Thoracic aorta (tissue), 2 donors: ENCODE measurements around the gene KPTN. TPM values are rescaled to one million over a fixed set of nuclear protein-coding genes. Genes with fewer than 3 reads are reported as not detected.
"Not testable (repeated sequence)": the region's sequence is repeated elsewhere in the genome, so short reads cannot be mapped to it uniquely, and the experiment has no call there.

Experiments used
- ATAC-seq: fragments of 150-250 bp; one replicate; pipeline ENCODE4 v1.8.0; 2017; ENCODE audit warnings: low read depth; ENCODE audit not compliant: insufficient number of reproducible peaks, low FRiP score
- DNase-seq: peaks from one replicate; pipeline ENCODE4 v3.0.0-alpha.2; 2020; ENCODE audit warnings: low spot score
- H3K27ac ChIP-seq, 2 donors: fragments of 200-600 bp; sonication (generic); 1 replicate in 1 of 2; 2 replicates in 1 of 2; pipeline ENCODE4 v1.5.1; 2016; ENCODE audit warnings: mild to moderate bottlenecking in 2 of 2, moderate library complexity in 2 of 2
- H3K27me3 ChIP-seq: fragments of 200-600 bp; sonication (generic); replicated peaks from 2 replicates; pipeline ENCODE4 v1.6.0; 2016; ENCODE audit warnings: mild to moderate bottlenecking; ENCODE audit not compliant: insufficient read depth
- H3K36me3 ChIP-seq: fragments of 200-600 bp; sonication (generic); one replicate; pipeline ENCODE4 v1.5.1; 2016
- H3K4me1 ChIP-seq, 2 donors: fragments of 200-600 bp; sonication (generic); 1 replicate in 1 of 2; 2 replicates in 1 of 2; pipeline versions ENCODE4 v1.5.1 to v1.6.0; 2016; ENCODE audit warnings: low read depth in 2 of 2, mild to moderate bottlenecking in 1 of 2; ENCODE audit not compliant: control insufficient read depth in 1 of 2
- H3K4me3 ChIP-seq: fragments of 200-600 bp; sonication (generic); 2 replicates; pipeline ENCODE4 v1.5.1; 2016; ENCODE audit warnings: mild to moderate bottlenecking
- H3K9me3 ChIP-seq: fragments of 200-600 bp; sonication (generic); 2 replicates; pipeline ENCODE4 v1.5.1; 2016
- total RNA-seq, 2 donors: library from RNA; depleted of rRNA; stranded (reverse); fragments of >200 nt; gene quantifications; one replicate each; pipeline versions ENCODE4 v1.1.0 to v1.2.3, GENCODE V29; 2016
- TF ChIP-seq, protein P1 (sequence below): fragments of 200-600 bp; sonication (generic); IDR thresholded peaks from one replicate; pipeline ENCODE4 v1.5.1; 2019; ENCODE audit warnings: antibody characterized with exemption

The KPTN gene
- total RNA-seq, 2 donors from 2014 or later = 0.95 to 1.2 TPM

DNA sequence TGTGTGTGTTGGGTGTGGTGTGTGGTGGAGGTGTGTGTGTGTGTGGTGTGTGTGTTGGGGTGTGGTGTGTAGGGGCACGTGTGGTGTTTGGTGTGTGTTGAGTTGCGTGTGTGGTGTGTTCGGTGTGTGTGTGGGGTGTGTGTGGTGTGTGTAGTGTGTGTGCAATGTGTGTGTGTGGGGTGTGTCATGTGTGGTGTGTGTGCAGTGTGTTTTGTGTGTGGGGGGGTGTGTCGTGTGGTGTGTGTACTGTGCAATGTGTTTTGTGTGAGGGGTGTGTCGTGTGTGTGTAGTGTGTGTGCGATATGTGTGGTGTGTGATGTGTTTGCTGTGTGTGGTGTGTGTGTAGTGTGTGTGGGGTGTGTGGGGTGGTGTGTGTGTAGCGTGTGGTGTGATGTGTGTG lies 6.0 kb upstream of the KPTN start:
- Histone ChIP-seq H3K27ac (no peak overlapping the region), H3K4me3 (no peak overlapping the region), H3K4me1 (peaks cover 0 to 2% of the 10 kb centered on the region in 2 donors), H3K36me3 (peaks cover 37% of the 10 kb centered on the region), H3K27me3 (no peaks in the 10 kb centered on the region), H3K9me3 (no peaks in the 10 kb centered on the region)
- ATAC-seq (no peak), DNase-seq (no peak)
- TF ChIP-seq, protein P1, sequence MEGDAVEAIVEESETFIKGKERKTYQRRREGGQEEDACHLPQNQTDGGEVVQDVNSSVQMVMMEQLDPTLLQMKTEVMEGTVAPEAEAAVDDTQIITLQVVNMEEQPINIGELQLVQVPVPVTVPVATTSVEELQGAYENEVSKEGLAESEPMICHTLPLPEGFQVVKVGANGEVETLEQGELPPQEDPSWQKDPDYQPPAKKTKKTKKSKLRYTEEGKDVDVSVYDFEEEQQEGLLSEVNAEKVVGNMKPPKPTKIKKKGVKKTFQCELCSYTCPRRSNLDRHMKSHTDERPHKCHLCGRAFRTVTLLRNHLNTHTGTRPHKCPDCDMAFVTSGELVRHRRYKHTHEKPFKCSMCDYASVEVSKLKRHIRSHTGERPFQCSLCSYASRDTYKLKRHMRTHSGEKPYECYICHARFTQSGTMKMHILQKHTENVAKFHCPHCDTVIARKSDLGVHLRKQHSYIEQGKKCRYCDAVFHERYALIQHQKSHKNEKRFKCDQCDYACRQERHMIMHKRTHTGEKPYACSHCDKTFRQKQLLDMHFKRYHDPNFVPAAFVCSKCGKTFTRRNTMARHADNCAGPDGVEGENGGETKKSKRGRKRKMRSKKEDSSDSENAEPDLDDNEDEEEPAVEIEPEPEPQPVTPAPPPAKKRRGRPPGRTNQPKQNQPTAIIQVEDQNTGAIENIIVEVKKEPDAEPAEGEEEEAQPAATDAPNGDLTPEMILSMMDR = no peak

DNA sequence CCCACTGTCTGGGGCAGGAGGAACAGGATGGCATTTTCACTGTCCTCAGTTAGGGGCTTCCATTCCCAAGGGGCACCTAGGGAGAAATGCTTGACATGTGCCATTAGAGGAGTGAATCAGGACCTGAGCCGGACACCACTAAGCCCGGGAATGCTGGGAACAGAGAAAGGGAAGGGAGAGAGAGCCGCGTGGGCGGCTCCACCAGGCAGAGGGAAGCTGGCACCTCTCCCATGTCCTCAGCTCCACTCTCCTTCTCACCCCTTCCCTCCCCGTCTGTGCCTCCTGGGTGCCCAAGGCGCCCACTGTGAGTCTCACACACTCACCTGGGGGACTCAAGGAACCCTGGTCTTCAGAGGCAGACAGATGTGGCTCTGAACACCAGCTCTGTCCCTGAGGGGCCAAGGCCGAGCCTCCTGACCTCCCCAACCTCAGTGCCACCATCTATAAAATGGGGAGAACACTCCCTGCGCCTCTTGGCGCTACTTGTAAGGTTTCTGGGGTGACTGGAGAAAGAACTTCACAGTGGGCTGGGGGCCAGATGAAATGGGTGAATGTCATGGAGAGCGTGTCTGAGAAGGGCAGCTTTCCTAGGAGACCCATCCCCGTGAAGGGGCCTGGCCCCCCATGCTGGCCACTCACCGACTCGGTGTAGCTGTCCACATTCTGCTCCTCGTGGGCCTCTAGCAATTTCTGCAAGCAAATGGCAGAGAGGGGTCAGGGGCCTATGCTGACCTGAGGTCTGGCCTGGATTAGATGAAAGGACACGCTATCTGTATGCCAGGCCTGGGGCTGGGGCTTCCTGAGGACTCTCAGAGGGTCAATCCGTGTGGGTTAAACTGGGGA lies 5.3 kb upstream of the KPTN start:
- H3K27me3 ChIP-seq = no peaks in the 10 kb centered on the region
- no peak overlapping the region for H3K27ac ChIP-seq
- H3K4me1 ChIP-seq = peaks cover 0 to 9% of the 10 kb centered on the region in 2 donors
- H3K9me3 ChIP-seq = no peaks in the 10 kb centered on the region
- DNase-seq (no peak), ATAC-seq (no peak)
- H3K4me3 ChIP-seq = no peak overlapping the region
- peaks cover 37% of the 10 kb centered on the region for H3K36me3 ChIP-seq
- TF ChIP-seq, protein P1 = no peak

DNA sequence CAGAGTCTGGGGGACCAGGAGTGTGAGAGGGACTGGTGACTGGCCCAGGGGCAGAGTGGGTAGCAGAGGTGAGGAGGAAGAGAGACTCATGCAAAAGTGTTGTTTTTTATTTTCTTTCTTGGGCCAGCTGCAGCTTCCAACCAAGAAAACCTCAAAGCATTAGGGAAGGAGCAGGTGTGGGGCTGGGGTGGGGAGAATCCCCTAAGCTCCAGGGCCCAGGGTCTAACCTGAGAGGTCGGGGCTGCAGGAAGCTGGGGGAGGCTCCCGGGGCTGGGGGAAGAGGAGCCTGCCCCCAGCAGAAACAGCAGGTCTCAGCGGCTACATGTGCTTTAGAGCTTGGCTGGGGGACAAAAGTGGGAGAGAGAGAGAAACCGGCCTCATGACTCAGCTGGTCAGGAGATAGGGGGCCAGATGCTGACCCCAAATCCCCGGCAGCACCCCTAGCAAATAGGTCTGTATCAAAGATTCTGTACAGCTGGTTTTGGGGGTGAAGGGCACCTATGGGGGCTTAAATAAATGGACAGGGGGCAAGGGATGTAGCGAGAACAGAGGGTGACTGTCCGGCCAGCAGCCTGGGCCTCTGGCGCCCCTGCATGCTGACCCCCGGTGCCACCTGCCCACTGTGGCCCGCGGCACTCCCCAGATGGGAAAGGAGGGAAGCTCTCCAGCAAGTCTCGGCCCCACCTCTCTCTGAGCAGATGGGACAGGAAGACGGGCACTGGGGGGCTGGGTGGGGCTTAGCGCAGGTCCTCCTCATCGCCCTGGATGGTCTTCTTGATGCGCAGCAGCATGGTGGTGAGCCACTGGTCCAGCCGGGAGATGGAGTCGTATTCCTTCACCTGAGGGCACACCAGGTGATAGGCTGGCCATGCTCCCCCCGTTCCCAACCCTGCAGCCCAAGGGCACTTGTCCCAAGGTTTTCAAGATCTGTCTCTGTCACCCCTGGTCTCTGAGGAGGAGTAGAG lies 3.8 kb upstream of the KPTN start:
- no peak for DNase-seq
- no peak overlapping the region for H3K27ac ChIP-seq

DNA sequence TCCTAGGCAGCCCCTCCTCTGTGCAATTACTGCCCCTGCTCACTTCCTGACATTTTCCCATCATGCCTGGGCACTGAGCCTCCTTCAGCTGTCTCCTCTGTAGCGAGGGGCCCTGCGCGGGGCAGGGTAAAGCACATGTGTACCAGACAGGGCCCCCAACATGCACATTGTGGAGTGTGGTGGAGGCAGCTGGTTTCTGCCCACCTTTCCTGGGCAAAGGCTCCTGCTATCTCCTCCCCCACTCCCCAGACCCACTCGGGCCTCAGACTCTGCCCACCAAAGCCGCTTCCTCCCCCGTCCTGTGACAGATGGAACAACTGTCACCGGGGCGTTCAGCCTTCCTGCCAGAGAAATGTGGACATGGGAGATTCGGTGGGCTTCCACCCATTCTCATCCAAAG lies 2.9 kb upstream of the KPTN start:
- Histone ChIP-seq H3K4me1 (peaks cover 3 to 17% of the 10 kb centered on the region in 2 donors), H3K27me3 (no peaks in the 10 kb centered on the region), H3K4me3 (no peak overlapping the region), H3K27ac (no peak overlapping the region), H3K9me3 (no peaks in the 10 kb centered on the region), H3K36me3 (peaks cover 19% of the 10 kb centered on the region)
- TF ChIP-seq, protein P1 = no peak
- ATAC-seq = no peak
- DNase-seq = no peak

More for the DNA sequence above, 3.8 kb upstream of the KPTN start:
- Histone ChIP-seq H3K4me3 (no peak overlapping the region), H3K4me1 (peaks cover 3 to 17% of the 10 kb centered on the region in 2 donors), H3K36me3 (peaks cover 28% of the 10 kb centered on the region), H3K27me3 (no peaks in the 10 kb centered on the region), H3K9me3 (no peaks in the 10 kb centered on the region)
- no peak for ATAC-seq
- TF ChIP-seq, protein P1 = no peak

DNA sequence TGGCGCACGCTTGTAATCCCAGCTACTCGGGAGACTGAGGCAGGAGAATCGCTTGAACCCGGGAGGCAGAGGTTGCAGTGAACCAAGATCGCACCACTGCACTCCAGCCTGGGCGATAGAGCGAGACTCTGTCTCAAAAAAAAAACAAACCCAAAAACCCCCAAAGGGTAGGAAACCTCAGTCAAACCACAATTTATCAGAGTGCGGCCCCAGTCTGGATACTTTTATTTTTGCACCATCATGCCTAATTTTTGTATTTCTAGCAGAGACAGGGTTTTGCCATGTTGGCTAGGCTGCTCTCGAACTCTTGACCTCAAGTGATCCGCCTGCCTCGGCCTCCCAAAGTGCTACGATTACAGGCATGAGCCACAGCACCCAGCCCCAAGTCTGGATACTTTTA lies 2.2 kb upstream of the KPTN start:
- H3K27me3 ChIP-seq, ATAC-seq, H3K27ac ChIP-seq, DNase-seq, H3K9me3 ChIP-seq, H3K4me3 ChIP-seq: not testable (repeated sequence)
- peaks cover 12% of the 10 kb centered on the region for H3K36me3 ChIP-seq
- peaks cover 3 to 17% of the 10 kb centered on the region in 2 donors for H3K4me1 ChIP-seq
